HG02571 (cell line): ENCODE data around the gene PGF.

Experiments
- ATAC-seq: cut with Tn5 transposase; IDR thresholded peaks from one replicate; pipeline ENCODE4 v1.9.1; 2021; ENCODE audit warnings: mild to moderate bottlenecking, moderate library complexity; ENCODE audit not compliant: unreplicated experiment

The PGF gene

DNA sequence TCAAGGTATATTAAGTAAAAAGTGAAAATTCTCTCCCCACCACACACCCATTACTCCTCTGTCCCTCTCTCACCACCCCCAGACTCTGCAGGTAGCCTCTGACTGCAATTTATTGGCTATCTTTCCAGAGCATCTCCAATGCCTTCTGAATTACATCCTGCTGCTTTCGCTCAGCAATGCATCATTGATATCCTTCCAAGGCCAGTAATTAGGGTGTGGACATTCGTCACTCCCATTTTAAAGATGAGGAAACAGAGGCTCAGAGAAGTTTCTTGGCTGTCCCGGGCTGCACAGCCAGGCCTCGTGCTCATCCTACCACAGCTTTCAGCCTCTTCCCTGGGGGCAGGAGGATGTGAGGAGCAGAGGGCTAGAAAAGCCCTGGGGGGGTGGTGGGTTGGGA lies 23.6 kb upstream of the PGF start:
- no peak for ATAC-seq

DNA sequence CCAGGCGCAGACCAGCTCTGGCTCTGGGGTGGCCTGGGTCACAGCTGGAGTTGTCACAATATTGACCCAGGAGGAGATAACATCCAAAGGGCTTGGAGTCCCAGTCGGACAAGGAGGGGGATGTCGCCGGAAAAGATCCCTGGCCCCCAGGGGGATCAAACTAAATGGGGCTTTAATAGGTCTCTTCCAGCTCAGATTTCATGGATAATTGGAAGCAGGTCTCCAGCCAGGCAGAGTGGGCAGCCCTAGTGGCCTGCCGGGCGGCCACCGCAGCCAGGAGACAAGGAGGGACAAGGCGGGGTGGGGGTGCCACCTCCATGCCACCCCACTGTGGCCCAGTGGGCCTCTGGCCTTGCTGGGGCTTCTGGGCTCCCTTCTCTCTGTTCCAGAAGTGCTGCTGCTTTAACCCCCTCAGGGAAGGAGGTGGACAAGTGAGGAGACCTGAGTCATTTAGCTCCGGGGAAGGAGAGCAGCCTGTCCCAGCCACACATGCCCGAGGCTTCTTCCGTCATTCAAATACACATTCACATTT lies 23.1 kb upstream of the PGF start:
- no peak for ATAC-seq

DNA sequence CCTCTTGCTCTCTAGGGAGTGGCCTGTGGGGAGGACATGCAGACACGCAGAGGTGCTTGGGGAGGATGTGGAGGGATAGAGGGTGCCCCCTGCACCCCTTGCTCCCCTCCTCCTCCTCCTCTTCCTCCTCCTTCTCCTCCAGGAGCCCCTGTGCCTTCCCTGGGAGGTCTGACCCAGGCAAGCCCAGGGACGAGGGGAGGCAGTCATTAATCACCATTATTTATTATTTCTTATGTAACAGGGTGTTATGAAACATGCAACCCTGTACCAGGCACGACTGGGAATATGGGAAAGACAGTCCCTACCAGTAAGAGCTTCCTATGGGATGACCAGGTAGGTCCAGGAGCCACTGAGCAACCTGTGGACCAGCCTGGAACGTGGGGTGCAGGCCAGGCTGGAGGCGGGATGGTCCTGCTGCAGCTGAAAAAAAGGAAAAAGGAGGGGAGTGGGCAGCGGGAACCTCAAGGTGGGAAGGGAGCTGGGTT lies 22.5 kb upstream of the PGF start:
- no peak for ATAC-seq

GRCh38 chr14:74977164-74977900 lies 21.9 kb upstream of the PGF start:
- no peak for ATAC-seq

GRCh38 chr14:74976264-74977113 lies 21.1 kb upstream of the PGF start:
- no peak for ATAC-seq

DNA sequence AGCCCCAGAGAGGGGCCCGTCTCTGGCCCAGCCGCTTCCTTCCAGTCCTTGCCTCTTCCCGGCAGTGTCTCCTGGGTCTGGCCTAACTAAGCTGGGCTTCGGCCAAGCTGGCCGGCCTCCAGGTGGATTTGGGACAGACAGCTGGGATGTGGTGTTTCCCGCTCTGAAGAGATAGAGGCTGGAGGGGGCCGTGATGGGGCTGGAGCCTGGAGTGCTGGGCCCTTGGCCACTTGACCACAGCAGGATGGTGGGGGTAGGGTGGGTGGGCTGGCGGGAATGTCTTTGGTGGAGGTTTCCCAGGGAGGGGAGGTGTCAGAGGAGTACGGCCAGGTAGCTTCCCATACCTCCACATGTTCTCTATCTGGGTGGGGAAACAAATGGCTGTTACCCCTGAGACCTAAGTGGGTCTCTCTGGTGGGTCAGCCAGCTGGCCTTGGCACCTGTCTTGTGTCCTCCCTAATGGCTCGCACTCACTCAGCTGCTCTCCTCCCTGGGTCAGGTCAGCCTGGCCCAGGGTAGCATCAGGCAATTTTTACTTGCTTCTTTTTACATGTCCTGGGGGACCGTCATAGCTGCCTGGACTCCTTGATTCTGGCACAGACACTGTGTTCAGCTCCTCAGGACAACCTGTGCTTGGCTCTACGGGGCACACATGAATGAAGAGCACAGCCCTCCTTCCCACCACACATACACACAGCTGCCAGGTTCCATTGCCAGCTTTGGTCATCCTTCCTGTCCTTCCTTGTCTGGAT lies 19.8 kb upstream of the PGF start:
- no peak for ATAC-seq

DNA sequence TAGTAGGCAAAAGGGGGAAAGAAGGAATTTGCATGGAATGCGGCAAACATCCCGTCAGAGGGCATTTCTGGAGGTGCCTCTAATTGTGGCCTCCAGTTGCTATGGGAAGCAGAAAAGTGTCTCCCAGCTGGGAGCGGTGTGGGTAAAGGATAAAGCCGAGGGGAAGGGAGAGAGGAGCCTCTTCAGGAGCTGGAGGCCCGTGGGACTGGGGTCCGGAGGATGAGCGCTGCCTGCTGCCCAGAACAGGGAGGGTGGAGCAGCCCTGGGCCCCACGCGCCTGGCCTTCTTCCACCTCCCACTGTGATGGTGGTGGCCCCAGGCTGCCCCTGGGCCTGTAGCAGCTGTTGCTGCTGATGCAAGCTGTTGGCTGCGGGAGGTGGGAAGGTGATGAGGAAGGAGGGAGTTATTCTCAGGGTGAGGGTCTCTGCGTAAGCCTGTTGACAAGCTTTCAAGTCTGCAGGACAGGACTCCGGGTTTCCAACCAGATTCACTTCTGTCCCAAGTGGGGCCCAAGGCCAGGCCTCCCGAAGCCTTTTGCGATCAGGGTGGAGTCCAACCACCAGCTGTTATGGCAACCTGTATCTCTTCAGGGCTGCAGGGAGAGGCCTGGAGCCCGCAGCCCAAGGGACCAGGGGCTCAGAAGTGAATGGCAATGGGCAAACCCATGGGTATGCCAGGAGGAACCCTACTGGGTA lies 19.1 kb upstream of the PGF start:
- no peak for ATAC-seq

- ATAC-seq = no peak
Measured at GRCh38 chr14:74973905-74974363, 18.5 kb upstream of the PGF start.

GRCh38 chr14:74973003-74973653 lies 17.7 kb upstream of the PGF start:
- no peak for ATAC-seq

DNA sequence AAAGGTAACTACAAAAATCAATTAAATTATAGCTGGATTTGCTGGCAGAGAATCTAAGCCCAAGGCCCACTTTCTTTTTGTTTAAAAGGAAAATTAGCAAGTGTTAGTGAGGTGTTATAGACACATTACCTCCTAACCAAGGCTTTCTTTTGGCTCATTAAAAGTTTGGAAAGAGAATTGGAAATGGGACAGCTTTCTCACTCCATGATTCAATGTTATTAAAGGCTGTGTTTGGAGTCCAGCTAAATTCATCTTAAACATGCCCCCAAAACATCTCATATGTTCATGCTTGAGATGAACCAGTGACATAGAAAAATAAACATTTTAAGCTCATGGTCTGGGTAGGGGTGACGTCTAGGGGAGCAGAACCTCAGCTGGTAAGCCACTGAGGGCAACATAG lies 13.4 kb upstream of the PGF start:
- ATAC-seq = no peak

DNA sequence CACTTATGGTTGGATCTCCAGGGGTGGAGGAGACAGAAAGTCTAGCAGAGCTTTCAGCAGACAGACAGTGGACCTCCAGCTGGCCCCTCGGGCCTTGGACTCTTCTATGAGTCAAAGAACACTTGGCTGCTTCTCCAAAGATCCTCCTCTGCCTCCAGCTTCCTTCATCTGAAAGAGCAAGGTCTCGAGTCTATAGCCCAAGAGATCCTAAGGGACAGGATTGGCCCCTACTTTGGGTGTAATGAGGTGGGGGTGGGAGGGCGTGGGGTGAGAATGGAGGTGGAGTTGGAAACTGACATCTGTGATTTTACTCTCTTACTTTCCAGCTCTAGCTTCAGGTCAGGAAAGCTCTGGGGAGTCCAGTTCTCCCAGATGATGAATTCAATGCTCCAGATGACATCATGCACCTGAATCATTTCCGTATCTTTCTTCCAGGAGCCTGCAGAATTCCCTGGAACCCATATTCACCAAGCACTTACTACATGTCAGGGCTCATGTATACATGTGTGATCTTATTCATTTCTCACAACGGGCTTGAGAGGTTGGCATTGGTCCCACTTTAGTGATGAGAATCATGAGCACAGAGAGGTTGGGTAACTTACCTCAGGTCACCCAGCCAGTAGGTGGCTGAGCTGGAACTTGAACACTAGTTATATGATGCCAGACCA lies 10.2 kb upstream of the PGF start:
- ATAC-seq = no peak

DNA sequence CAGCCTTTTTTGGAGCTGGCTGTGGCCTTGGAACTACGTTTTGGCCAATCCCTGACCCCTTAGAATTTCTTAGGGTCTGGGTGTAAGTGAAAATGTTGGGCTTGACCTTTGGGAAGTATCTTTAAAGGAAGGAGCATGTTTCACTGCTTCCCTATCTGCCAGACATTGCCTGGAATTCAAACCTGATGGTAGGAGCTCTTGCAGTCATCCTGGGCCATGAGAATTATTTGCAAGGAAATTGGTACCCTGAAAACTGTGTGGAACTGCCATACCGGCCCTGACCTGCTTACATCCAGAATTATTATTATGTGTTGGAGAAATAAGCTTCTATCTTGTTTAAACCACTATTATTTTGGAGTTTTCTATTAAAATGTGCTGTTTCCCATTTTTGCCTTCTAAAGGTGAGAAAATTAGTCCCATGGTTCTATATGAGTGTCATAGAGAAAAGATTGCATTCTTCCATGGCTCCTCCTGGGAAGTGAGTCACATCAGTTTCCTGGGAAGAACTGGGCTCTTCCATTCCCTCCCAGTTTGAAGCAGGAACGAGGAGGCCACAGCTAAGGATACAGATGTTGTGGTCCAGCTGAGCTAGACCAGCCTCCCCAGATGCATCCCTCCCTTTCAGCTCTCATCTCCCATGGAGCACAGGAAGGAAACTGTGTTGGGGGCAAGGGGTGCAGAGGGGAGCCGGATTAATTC lies 9.5 kb upstream of the PGF start:
- ATAC-seq = no peak

DNA sequence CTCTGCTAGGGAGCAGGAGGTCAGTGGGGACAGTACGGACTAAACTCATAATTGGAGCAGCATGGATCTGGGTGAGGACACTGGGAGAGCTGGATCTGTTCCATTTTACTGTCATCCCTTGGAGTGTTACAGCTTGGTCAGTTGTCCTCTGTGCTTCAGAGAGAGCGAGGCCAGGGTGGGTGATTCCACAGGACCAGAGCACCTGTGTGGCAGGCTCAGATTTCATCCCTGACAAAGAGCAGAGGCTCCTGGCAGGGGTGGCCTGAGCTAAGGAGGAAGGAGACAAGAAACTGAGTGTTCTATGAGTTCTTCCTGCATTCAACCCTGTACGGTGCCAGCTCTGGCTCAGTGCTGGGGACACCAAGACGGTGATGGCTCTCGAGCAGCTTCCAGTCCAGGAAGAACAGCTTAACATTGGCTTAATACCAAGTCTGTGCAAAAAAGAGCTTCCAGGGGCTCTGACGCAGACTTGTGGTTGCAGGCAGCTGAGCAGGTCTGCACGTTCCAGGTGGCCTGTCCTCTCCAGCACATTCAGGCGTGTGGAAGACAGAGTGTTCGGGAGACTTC lies 8.4 kb upstream of the PGF start:
- no peak for ATAC-seq

- ATAC-seq = no peak
Measured at GRCh38 chr14:74963178-74963704, 7.8 kb upstream of the PGF start.

DNA sequence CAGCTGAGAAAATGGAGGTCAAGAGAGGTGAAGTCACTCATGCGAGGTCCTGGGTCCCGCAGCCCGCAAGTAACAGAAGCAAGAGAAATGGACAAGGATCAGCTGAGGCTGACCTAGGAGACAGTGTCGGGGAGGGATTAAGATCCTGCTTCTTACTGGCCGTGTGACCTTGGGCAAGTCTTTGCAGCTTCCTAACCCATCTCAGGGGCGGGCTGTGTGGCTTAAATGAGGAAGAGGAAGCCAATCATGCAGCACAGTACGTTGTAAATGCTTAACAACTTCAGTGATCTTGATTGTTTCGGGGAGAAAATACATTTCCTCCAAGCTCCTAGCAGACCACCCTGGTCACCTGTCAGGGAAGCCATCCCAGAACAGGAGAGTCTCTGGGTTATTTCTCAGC lies 7.1 kb upstream of the PGF start:
- ATAC-seq = no peak

DNA sequence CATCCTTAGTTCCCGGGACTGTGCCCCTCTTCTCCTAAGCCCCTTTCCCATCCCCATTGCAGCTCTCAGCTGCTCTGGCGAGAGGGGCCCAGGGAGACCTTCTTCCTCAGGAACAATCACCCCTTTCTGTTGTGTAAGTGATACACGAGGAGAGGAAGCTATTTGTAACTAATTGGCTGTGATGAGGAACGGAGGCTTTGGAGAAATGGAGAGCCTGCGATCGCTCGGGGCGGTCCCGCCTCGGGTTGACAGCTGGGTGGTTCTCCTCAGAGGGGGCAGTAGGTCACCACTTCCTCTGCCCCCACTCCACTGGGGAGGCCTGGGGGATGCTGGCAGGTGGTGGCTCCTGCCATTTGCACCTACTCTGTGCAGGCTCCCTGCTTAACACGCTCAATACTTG lies 6.6 kb upstream of the PGF start:
- no peak for ATAC-seq

- ATAC-seq = no peak
Measured at GRCh38 chr14:74961238-74961911, 6.0 kb upstream of the PGF start.

DNA sequence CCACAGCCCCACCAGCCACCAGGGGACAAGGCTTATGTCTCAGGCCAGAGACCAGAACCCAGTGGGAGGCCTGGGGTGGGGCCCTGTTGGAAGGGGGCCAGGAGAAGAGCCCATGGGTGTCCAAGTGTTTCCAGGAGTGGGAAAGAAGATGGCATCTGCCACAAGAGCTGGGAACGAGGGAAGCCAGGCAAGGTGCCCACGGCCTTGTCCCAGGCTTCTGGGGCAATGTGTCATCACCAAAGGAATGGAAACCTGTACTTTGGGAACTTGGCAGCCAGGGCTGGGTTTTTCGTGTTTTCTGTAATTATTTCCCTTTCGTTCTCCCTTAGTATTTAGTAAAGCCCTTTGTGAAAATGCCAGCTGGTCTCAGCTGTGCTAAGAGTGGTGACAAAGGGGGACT lies 5.3 kb upstream of the PGF start:
- ATAC-seq = no peak
